HG02759 (cell line): ENCODE results near the gene PNPLA7.
"Not testable (repeated sequence)": the region's sequence is repeated elsewhere in the genome, so short reads cannot be mapped to it uniquely, and the experiment has no call there.

Source experiments
- ATAC-seq: cut with Tn5 transposase; IDR thresholded peaks from one replicate; pipeline ENCODE4 v1.9.1; 2021; ENCODE audit warnings: mild to moderate bottlenecking, moderate library complexity; ENCODE audit not compliant: unreplicated experiment

The PNPLA7 gene

GRCh38 chr9:137550231-137550621 is at the start of gene PNPLA7:
Gene PNPLA7 (minus strand): TSS chr9:137550402. CDS start chr9:137550197, 205 bp downstream.
- ATAC-seq: no peak

GRCh38 chr9:137598943-137599342 is 48.7 kb upstream of the PNPLA7 start:
- ATAC-seq: no peak

GRCh38 chr9:137596577-137596976 is 46.4 kb upstream of the PNPLA7 start:
- not testable (repeated sequence) for ATAC-seq

- ATAC-seq: no peak
These were observed 43.0 kb upstream of the PNPLA7 start for GRCh38 chr9:137593176-137593575.

GRCh38 chr9:137592767-137593166 is 42.6 kb upstream of the PNPLA7 start:
- ATAC-seq: no peak

GRCh38 chr9:137590469-137591383 is 40.5 kb upstream of the PNPLA7 start, which contains the start of gene ZMYND19:
Gene ZMYND19 (minus strand): TSS chr9:137590512. CDS start chr9:137590263, 249 bp downstream.
- peak; percentile 88 for ATAC-seq

GRCh38 chr9:137590123-137590468 is 39.9 kb upstream of the PNPLA7 start:
- no peak for ATAC-seq

- ATAC-seq: peak; percentile 18
These were observed 39.4 kb upstream of the PNPLA7 start for GRCh38 chr9:137589441-137590122.

GRCh38 chr9:137588891-137589290 is 38.7 kb upstream of the PNPLA7 start:
- ATAC-seq: no peak

- ATAC-seq: no peak
These were observed 38.1 kb upstream of the PNPLA7 start for GRCh38 chr9:137588311-137588710.

GRCh38 chr9:137586854-137587253 is 36.7 kb upstream of the PNPLA7 start:
- ATAC-seq: no peak

- no peak for ATAC-seq
These were observed 33.8 kb upstream of the PNPLA7 start for GRCh38 chr9:137583957-137584356.

- no peak for ATAC-seq
These were observed 33.1 kb upstream of the PNPLA7 start for GRCh38 chr9:137583347-137583746.

- no peak for ATAC-seq
These were observed 32.2 kb upstream of the PNPLA7 start for GRCh38 chr9:137582286-137582860.

GRCh38 chr9:137581361-137582285 is 31.4 kb upstream of the PNPLA7 start:
- no peak for ATAC-seq

GRCh38 chr9:137580954-137581322 is 30.7 kb upstream of the PNPLA7 start:
- ATAC-seq: no peak

- ATAC-seq: no peak
These were observed 30.2 kb upstream of the PNPLA7 start for GRCh38 chr9:137580209-137580953.

GRCh38 chr9:137579259-137579604 is 29.0 kb upstream of the PNPLA7 start:
- ATAC-seq: no peak

GRCh38 chr9:137578518-137579258 is 28.5 kb upstream of the PNPLA7 start, which contains the start of gene DPH7:
Gene DPH7 (minus strand): TSS chr9:137578925. CDS start chr9:137578777, 148 bp downstream.
- ATAC-seq: peak; percentile 90
